K562 (cell line): ENCODE measurements around the gene SEC16A. TPM values are rescaled to one million over a fixed set of nuclear protein-coding genes. Genes with fewer than 3 reads are reported as not detected.

Experiments
- BRD4 ChIP-seq: fragments of 200-600 bp; sonication (generic); IDR thresholded peaks from 2 replicates; pipeline ENCODE4 v1.6.1; 2017; ENCODE audit warnings: inconsistent platforms
- CEBPZ ChIP-seq: fragments of 150-350 bp; IDR thresholded peaks from 2 replicates; pipeline ENCODE4 v1.6.1; 2014; ENCODE audit warnings: low read depth, mild to moderate bottlenecking, low read length, borderline replicate concordance
- CHCHD3 ChIP-seq: fragments of 250-450 bp; sonication (Bioruptor Pico); IDR thresholded peaks from 2 replicates; pipeline ENCODE4 v2.1.2; 2022; ENCODE audit warnings: mild to moderate bottlenecking
- ELF1 ChIP-seq: fragments of 200-800 bp; sonication (Bioruptor generic); IDR thresholded peaks from 2 replicates; pipeline ENCODE4 v1.6.1; 2016; ENCODE audit warnings: missing genetic modification characterization, missing compliant biosample characterization
- FOXK1 ChIP-seq: sonication (generic); formaldehyde crosslinking; IDR thresholded peaks from 2 replicates; pipeline ENCODE4 v1.8.0; 2022; ENCODE audit warnings: missing genetic modification reagents, mild to moderate bottlenecking, borderline replicate concordance
- KDM1A ChIP-seq, 2 experiments: fragments of 450-650 bp; IDR thresholded peaks; 2 replicates each; pipeline ENCODE4 v1.6.1; 2016; ENCODE audit warnings: mild to moderate bottlenecking in 2 of 2
- MCM7 ChIP-seq, 2 experiments: fragments of 450-650 bp; IDR thresholded peaks; 2 replicates each; pipeline ENCODE4 v1.6.1; 2016 to 2018
- MEIS2 ChIP-seq: fragments of 450-650 bp; IDR thresholded peaks from 2 replicates; pipeline ENCODE4 v1.6.1; 2014; ENCODE audit warnings: mild to moderate bottlenecking; ENCODE audit not compliant: partially characterized antibody
- MNT ChIP-seq, 2 experiments: fragments of 450-650 bp; conservative IDR thresholded peaks; 2 replicates each; pipeline ENCODE4 v1.6.1; 2017; ENCODE audit warnings: mild to moderate bottlenecking in 2 of 2, moderate library complexity in 2 of 2
- NFRKB ChIP-seq: fragments of 450-650 bp; IDR thresholded peaks from 2 replicates; pipeline ENCODE4 v1.6.1; 2016; ENCODE audit warnings: low read depth
- NFXL1 ChIP-seq: fragments of 450-650 bp; formaldehyde crosslinking; IDR thresholded peaks from 2 replicates; pipeline ENCODE4 v1.4.0; 2021; ENCODE audit warnings: mild to moderate bottlenecking
- RAD21 ChIP-seq, 2 experiments: fragments of 250-450 bp in 1 of 2; fragments of 450-650 bp in 1 of 2; sonication (Bioruptor Pico) in 1 of 2; formaldehyde crosslinking in 1 of 2; IDR thresholded peaks in 1 of 2; conservative IDR thresholded peaks in 1 of 2; 2 replicates each; pipeline versions ENCODE4 v1.4.0 to v1.8.0; 2020 to 2022; ENCODE audit warnings: mild to moderate bottlenecking in 2 of 2, moderate library complexity in 1 of 2
- SIN3B ChIP-seq: fragments of 450-650 bp; IDR thresholded peaks from 2 replicates; pipeline ENCODE4 v1.6.1; 2017; ENCODE audit warnings: low read depth, mild to moderate bottlenecking, moderate library complexity
- SP1 ChIP-seq: sonication (generic); formaldehyde crosslinking; IDR thresholded peaks from 2 replicates; pipeline ENCODE4 v1.8.1; 2022; ENCODE audit warnings: mild to moderate bottlenecking, missing genetic modification reagents
- TBL1XR1 ChIP-seq, 2 experiments: IDR thresholded peaks; 2 replicates each; pipeline ENCODE4 v1.6.1; 2012; ENCODE audit warnings: improper control_type of control experiment in 2 of 2, low read length in 2 of 2, mild to moderate bottlenecking in 1 of 2
- ZBTB34 ChIP-seq: fragments of 250-450 bp; sonication (Bioruptor Pico); IDR thresholded peaks from 2 replicates; pipeline ENCODE4 v1.8.0; 2021; ENCODE audit warnings: mild to moderate bottlenecking, moderate library complexity
- ZNF174 ChIP-seq: fragments of 250-450 bp; sonication (Bioruptor Pico); IDR thresholded peaks from 2 replicates; pipeline ENCODE4 v1.4.0; 2020; ENCODE audit warnings: mild to moderate bottlenecking
- ZNF239 ChIP-seq: fragments of 250-450 bp; sonication (Bioruptor Pico); IDR thresholded peaks from 2 replicates; pipeline ENCODE4 v1.4.0; 2020; ENCODE audit warnings: mild to moderate bottlenecking
- polyA plus RNA-seq, 8 experiments: library from polyadenylated mRNA; depleted of rRNA in 4 of 8; stranded (reverse) in 5 of 8; unstranded in 3 of 8; fragments of >200 nt; fragmentation: Nextera tagmentation in 2 of 8; fragmentation: Illumina TruSeq in 1 of 8; extraction: Ambion mirVana in 2 of 8; extraction: Trizol in 1 of 8; gene quantifications; 2 replicates each; pipeline versions ENCODE4 v1.2.1 to v1.2.3, GENCODE V29; 2011 to 2014; ENCODE audit warnings: inconsistent platforms in 1 of 8, missing spikeins in 1 of 8
- total RNA-seq, 7 experiments: library from RNA; depleted of rRNA in 6 of 7; stranded (reverse); fragments of >200 nt in 6 of 7; fragmentation: Illumina TruSeq in 2 of 7; extraction: Trizol in 2 of 7; gene quantifications; 2 replicates each; pipeline versions ENCODE4 v1.2.1 to v1.2.3, GENCODE V29; 2011 to 2021; ENCODE audit warnings: low replicate concordance in 1 of 7
- TF ChIP-seq, protein P1 (sequence below): fragments of 450-650 bp; formaldehyde crosslinking; IDR thresholded peaks from 2 replicates; pipeline ENCODE4 v1.4.0; 2020; ENCODE audit warnings: mild to moderate bottlenecking, moderate library complexity
- TF ChIP-seq, protein P2 (sequence below): fragments of 250-450 bp; sonication (Bioruptor Pico); IDR thresholded peaks from 2 replicates; pipeline ENCODE4 v1.8.0; 2022; ENCODE audit warnings: moderate library complexity, mild to moderate bottlenecking, inconsistent platforms

Gene SEC16A
- total and polyA plus RNA-seq, 9 of the 15 experiments (the other 6 are each of a cell fraction or from before 2014, with no cell fraction given), result 8.3 to 62.8 (median 14.0) TPM

DNA sequence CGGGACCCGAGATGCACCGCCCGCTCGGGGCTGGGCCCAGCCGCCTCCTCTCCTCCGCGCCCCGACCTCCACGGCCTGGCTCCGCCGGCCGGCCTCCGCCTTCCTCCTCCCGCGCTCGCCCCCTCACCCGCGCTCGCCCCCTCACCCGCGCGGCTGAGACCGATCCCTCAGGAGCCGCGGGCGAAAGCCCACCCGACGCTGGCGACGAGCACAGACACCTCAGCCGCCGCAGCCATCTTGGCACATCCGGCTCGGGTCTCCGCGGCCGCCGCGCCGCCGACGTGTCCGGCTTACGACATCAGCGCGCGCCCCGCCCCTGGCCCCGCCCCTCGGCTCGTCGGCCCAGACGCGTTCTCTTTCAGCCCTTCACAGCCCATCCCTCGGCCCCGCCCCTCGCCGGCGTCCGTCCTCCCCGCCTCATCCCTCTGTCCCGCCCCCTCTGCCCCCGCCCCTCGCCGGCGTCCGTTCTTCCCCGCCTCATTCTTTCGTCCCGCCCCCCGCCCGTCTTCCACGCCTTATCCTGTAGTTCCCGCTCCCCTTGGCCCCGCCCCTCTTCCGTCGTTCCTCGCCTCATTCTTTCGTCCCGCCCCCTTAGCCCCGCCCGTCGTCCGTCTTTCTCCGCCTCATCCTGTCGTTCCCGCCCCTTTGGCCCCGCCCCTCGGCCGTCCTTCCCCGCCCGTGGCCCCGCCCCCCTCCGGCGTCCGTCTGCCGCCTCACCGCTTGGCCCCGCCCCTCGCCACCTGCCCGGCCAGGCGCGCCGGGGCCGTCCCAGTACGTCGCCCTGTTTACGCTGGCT, at the start of gene SEC16A (continued):
- TF ChIP-seq, protein P1, sequence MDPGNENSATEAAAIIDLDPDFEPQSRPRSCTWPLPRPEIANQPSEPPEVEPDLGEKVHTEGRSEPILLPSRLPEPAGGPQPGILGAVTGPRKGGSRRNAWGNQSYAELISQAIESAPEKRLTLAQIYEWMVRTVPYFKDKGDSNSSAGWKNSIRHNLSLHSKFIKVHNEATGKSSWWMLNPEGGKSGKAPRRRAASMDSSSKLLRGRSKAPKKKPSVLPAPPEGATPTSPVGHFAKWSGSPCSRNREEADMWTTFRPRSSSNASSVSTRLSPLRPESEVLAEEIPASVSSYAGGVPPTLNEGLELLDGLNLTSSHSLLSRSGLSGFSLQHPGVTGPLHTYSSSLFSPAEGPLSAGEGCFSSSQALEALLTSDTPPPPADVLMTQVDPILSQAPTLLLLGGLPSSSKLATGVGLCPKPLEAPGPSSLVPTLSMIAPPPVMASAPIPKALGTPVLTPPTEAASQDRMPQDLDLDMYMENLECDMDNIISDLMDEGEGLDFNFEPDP, result no peak
- TF ChIP-seq KDM1A (IDR thresholded peaks at IDR 0.05), result no peak
- TF ChIP-seq, protein P2, sequence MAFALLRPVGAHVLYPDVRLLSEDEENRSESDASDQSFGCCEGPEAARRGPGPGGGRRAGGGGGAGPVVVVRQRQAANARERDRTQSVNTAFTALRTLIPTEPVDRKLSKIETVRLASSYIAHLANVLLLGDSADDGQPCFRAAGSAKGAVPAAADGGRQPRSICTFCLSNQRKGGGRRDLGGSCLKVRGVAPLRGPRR (CRISPR knock-in tag), result no peak
- no peak for TF ChIP-seq CEBPZ
- TF ChIP-seq NFXL1, result no peak
- TF ChIP-seq RAD21 (CRISPR knock-in tag; conservative IDR thresholded peaks at IDR 0.05 in 1 of 2, IDR thresholded peaks at IDR 0.05 in 1 of 2), result no peak
- TF ChIP-seq MNT (conservative IDR thresholded peaks at IDR 0.05), result peak in 1 of 2 experiments; percentile 28; a peak in 2 of 4 replicates
- no peak for TF ChIP-seq ZBTB34
- peak; percentile 96 for TF ChIP-seq SIN3B
- TF ChIP-seq MEIS2, result no peak
- TF ChIP-seq SP1 (CRISPR knock-in tag), result peak; percentile 95
- TF ChIP-seq TBL1XR1 (IDR thresholded peaks at IDR 0.05; ENCODE audit: low read length in 2 of 2), result peak in 1 of 2 experiments; percentile 64; a peak in 2 of 4 replicates
- no peak for TF ChIP-seq ELF1
- peak; percentile 67 for TF ChIP-seq NFRKB
- no peak for TF ChIP-seq CHCHD3
- peak; percentile 78; the same call in 1 of the 2 replicates for TF ChIP-seq BRD4
- TF ChIP-seq FOXK1 (CRISPR knock-in tag), result no peak
- no peak for TF ChIP-seq ZNF239 (CRISPR knock-in tag)
- no peak for TF ChIP-seq MCM7 (IDR thresholded peaks at IDR 0.05)
- no peak for TF ChIP-seq ZNF174 (CRISPR knock-in tag)
